Liver (tissue), 3 donors: Measurements from ENCODE around the gene ZSCAN2.

Experiments
- ATF3 ChIP-seq: IDR thresholded peaks from 2 replicates; pipeline ENCODE4 v1.6.1; 2016; ENCODE audit warnings: antibody characterized with exemption
- CTCF ChIP-seq: fragments of 150-350 bp; IDR thresholded peaks from 2 replicates; pipeline ENCODE4 v1.5.1; 2017; ENCODE audit warnings: improper control_type of control experiment, low read depth, low read length; ENCODE audit not compliant: missing input control
- FOXA1 ChIP-seq: IDR thresholded peaks from 2 replicates; pipeline ENCODE4 v1.6.1; 2016; ENCODE audit warnings: antibody characterized with exemption
- GABPA ChIP-seq, 2 donors: IDR thresholded peaks in 1 of 2; conservative IDR thresholded peaks in 1 of 2; 2 replicates each; pipeline ENCODE4 v1.6.1; 2016; ENCODE audit warnings: antibody characterized with exemption in 2 of 2, mild to moderate bottlenecking in 1 of 2, moderate library complexity in 1 of 2
- HNF4A ChIP-seq, 2 donors: conservative IDR thresholded peaks; 2 replicates each; pipeline ENCODE4 v1.6.1; 2016; ENCODE audit warnings: antibody characterized with exemption in 2 of 2, mild to moderate bottlenecking in 2 of 2
- JUND ChIP-seq, 2 donors: IDR thresholded peaks; 2 replicates each; pipeline ENCODE4 v1.6.1; 2016; ENCODE audit warnings: antibody characterized with exemption in 2 of 2
- MAX ChIP-seq: IDR thresholded peaks from 2 replicates; pipeline ENCODE4 v1.6.1; 2016; ENCODE audit warnings: antibody characterized with exemption
- REST ChIP-seq: IDR thresholded peaks from 2 replicates; pipeline ENCODE4 v1.6.1; 2016; ENCODE audit warnings: antibody characterized with exemption, mild to moderate bottlenecking
- RXRA ChIP-seq, 2 donors: IDR thresholded peaks; 2 replicates each; pipeline ENCODE4 v1.6.1; 2017 to 2018; ENCODE audit warnings: antibody characterized with exemption in 2 of 2, mild to moderate bottlenecking in 1 of 2
- TAF1 ChIP-seq: conservative IDR thresholded peaks from 2 replicates; pipeline ENCODE4 v1.6.1; 2016; ENCODE audit warnings: antibody characterized with exemption, mild to moderate bottlenecking
- ZBTB33 ChIP-seq: IDR thresholded peaks from 2 replicates; pipeline ENCODE4 v1.6.1; 2016; ENCODE audit warnings: antibody characterized with exemption
- donor health status: healthy.
- donor health status: healthy.

- TF ChIP-seq CTCF (no peak), REST (no peak), GABPA (IDR thresholded peaks at IDR 0.05 in 1 of 2, conservative IDR thresholded peaks at IDR 0.05 in 1 of 2) (no peak), JUND (IDR thresholded peaks at IDR 0.05) (no peak), HNF4A (conservative IDR thresholded peaks at IDR 0.05) (no peak), ZBTB33 (no peak), FOXA1 (no peak), RXRA (IDR thresholded peaks at IDR 0.05) (no peak), TAF1 (no peak), MAX (no peak), ATF3 (no peak)
Observed at GRCh38 chr15:84666373-84666772, 65.6 kb downstream of the ZSCAN2 start.
